Neural progenitor cell (in vitro differentiated cells): ENCODE measurements around the gene CAPN14. TPM values are rescaled to one million over a fixed set of nuclear protein-coding genes. Genes with fewer than 3 reads are reported as not detected.

ENCODE experiments used
- DNase-seq: peaks from one replicate; pipeline ENCODE4 v3.0.0-alpha.2; 2016; ENCODE audit warnings: low spot score
- H2AFZ ChIP-seq: fragments of 200-600 bp; sonication (generic); replicated peaks from 2 replicates; pipeline ENCODE4 v1.6.1; 2016; ENCODE audit warnings: antibody characterized with exemption
- H3F3A ChIP-seq: fragments of 200-600 bp; sonication (generic); 2 replicates; pipeline ENCODE4 v1.6.1; 2016; ENCODE audit warnings: antibody characterized with exemption, low read depth
- H3K27ac ChIP-seq: fragments of 200-600 bp; sonication (generic); 2 replicates; pipeline ENCODE4 v1.5.1; 2016; ENCODE audit warnings: mild to moderate bottlenecking
- H3K27me3 ChIP-seq: fragments of 200-600 bp; sonication (generic); 2 replicates; pipeline ENCODE4 v1.6.1; 2016; ENCODE audit warnings: mild to moderate bottlenecking, moderate library complexity
- H3K36me3 ChIP-seq: fragments of 200-600 bp; sonication (generic); 2 replicates; pipeline ENCODE4 v1.5.1; 2016
- H3K4me1 ChIP-seq: fragments of 200-600 bp; sonication (generic); 2 replicates; pipeline ENCODE4 v1.6.1; 2016; ENCODE audit warnings: mixed run types
- H3K4me2 ChIP-seq: fragments of 200-600 bp; sonication (generic); 2 replicates; pipeline ENCODE4 v1.6.1; 2016
- H3K4me3 ChIP-seq: fragments of 200-600 bp; sonication (generic); 2 replicates; pipeline ENCODE4 v1.5.1; 2016
- H3K79me2 ChIP-seq: fragments of 200-600 bp; sonication (generic); 2 replicates; pipeline ENCODE4 v1.6.1; 2016; ENCODE audit warnings: low read depth
- H3K9ac ChIP-seq: fragments of 200-600 bp; sonication (generic); 2 replicates; pipeline ENCODE4 v1.6.1; 2016
- H3K9me3 ChIP-seq: fragments of 200-600 bp; sonication (generic); 2 replicates; pipeline ENCODE4 v1.5.1; 2016; ENCODE audit warnings: low read depth
- H4K20me1 ChIP-seq: fragments of 200-600 bp; sonication (generic); 2 replicates; pipeline ENCODE4 v1.6.1; 2016; ENCODE audit warnings: low read depth
- H3K27ac Mint-ChIP-seq: 3 replicates; pipeline ENCODE4 v1.8.0; 2021; ENCODE audit warnings: mixed read lengths
- H3K27me3 Mint-ChIP-seq: 2 replicates; pipeline ENCODE4 v1.8.0; 2022; ENCODE audit warnings: low read depth, mild to moderate bottlenecking, inconsistent platforms, moderate library complexity, mixed read lengths; ENCODE audit not compliant: insufficient read depth
- H3K36me3 Mint-ChIP-seq: 3 replicates; pipeline ENCODE4 v1.8.0; 2021; ENCODE audit warnings: mixed read lengths
- H3K4me1 Mint-ChIP-seq: 3 replicates; pipeline ENCODE4 v1.8.0; 2021; ENCODE audit warnings: mixed read lengths
- H3K4me3 Mint-ChIP-seq: 3 replicates; pipeline ENCODE4 v1.8.0; 2021; ENCODE audit warnings: mild to moderate bottlenecking, moderate library complexity, mixed read lengths
- H3K9me3 Mint-ChIP-seq: 3 replicates; pipeline ENCODE4 v1.8.0; 2020; ENCODE audit warnings: mixed read lengths
- EZH2 ChIP-seq: fragments of 200-600 bp; sonication (generic); IDR thresholded peaks from 2 replicates; pipeline ENCODE4 v1.6.1; 2017; ENCODE audit warnings: antibody characterized with exemption, mild to moderate bottlenecking, moderate library complexity
- EZH2phosphoT487 ChIP-seq: fragments of 200-600 bp; sonication (generic); IDR thresholded peaks from 2 replicates; pipeline ENCODE4 v1.6.1; 2017; ENCODE audit warnings: antibody characterized with exemption
- total RNA-seq: library from RNA; depleted of rRNA; stranded (reverse); fragments of >200 nt; gene quantifications from 2 replicates; pipeline ENCODE4 v1.2.3, GENCODE V29; 2015; ENCODE audit warnings: low replicate concordance
- TF ChIP-seq, protein P1 (sequence below): fragments of 200-600 bp; sonication (generic); IDR thresholded peaks from 2 replicates; pipeline ENCODE4 v1.5.1; 2017; ENCODE audit warnings: antibody characterized with exemption, mild to moderate bottlenecking

The CAPN14 gene
- total RNA-seq, 1 donor from 2014 or later: 0.04 TPM

DNA sequence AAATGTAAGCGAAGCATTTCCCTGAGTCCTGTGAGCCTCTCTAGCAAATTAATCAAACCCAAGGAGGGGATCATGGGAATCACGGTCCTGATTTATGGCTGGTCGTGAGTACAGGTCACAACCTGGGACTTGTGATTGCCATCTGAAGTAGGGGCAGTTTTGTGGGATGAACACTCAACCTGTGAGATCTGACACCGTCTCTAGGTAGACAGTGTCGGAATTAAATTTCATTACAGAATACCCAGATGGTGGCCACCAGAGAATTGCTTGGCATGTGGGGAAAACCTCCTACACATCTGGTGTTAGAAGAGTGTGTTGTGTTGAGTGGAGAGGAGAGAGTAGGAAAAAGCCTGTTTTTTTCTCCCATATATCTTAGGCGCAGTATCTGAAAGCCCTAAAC, 12.5 kb downstream of the CAPN14 start:
- H3K4me1 ChIP-seq: peaks cover 15% of the 10 kb centered on the region
- H3K27me3 ChIP-seq: no peaks in the 10 kb centered on the region
- H3K36me3 ChIP-seq: no peaks in the 10 kb centered on the region
- no peak overlapping the region for H3K27ac Mint-ChIP-seq
- no peak overlapping the region for H3K27ac ChIP-seq
- no peak overlapping the region for H3K4me2 ChIP-seq
- H3K9me3 ChIP-seq: no peaks in the 10 kb centered on the region
- no peaks in the 10 kb centered on the region for H4K20me1 ChIP-seq
- H3K4me3 Mint-ChIP-seq: no peak overlapping the region
- H3K9ac ChIP-seq: no peak overlapping the region
- peaks cover 4% of the 10 kb centered on the region for H3K27me3 Mint-ChIP-seq
- H3F3A ChIP-seq: peaks cover 9% of the 10 kb centered on the region
- DNase-seq: no peak
- H3K4me1 Mint-ChIP-seq: peaks cover 7% of the 10 kb centered on the region
- H3K36me3 Mint-ChIP-seq: no peaks in the 10 kb centered on the region
- H3K9me3 Mint-ChIP-seq: no peaks in the 10 kb centered on the region
- no peaks in the 10 kb centered on the region for H3K79me2 ChIP-seq
- H3K4me3 ChIP-seq: no peak overlapping the region
- no peak overlapping the region for H2AFZ ChIP-seq
- TF ChIP-seq, protein P1, sequence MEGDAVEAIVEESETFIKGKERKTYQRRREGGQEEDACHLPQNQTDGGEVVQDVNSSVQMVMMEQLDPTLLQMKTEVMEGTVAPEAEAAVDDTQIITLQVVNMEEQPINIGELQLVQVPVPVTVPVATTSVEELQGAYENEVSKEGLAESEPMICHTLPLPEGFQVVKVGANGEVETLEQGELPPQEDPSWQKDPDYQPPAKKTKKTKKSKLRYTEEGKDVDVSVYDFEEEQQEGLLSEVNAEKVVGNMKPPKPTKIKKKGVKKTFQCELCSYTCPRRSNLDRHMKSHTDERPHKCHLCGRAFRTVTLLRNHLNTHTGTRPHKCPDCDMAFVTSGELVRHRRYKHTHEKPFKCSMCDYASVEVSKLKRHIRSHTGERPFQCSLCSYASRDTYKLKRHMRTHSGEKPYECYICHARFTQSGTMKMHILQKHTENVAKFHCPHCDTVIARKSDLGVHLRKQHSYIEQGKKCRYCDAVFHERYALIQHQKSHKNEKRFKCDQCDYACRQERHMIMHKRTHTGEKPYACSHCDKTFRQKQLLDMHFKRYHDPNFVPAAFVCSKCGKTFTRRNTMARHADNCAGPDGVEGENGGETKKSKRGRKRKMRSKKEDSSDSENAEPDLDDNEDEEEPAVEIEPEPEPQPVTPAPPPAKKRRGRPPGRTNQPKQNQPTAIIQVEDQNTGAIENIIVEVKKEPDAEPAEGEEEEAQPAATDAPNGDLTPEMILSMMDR: no peak
- TF ChIP-seq EZH2phosphoT487 (no peak), EZH2 (no peak)

DNA sequence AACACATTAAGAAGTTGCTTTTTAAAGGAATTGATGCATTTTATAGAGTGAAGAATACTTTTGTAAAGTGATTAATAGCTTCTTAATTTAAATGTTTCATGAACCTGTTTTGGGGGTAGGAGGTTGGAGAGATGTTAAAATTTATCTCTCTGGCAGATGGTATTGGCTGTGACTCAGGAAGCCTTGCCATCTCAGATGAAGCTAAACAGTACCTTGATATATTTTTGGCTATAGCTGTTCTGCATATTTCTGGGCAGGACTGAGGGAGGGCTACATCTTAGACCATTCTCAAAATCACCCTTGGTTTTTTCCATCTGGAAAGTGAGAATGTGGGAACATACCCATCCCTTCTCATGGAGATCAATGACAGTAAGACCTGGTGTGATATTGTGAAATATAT, 13.4 kb downstream of the CAPN14 start:
- H3K9me3 ChIP-seq: no peaks in the 10 kb centered on the region
- no peak overlapping the region for H3K4me2 ChIP-seq
- H4K20me1 ChIP-seq: no peaks in the 10 kb centered on the region
- Mint-ChIP-seq H3K36me3 (no peaks in the 10 kb centered on the region), H3K27ac (no peak overlapping the region), H3K4me3 (no peak overlapping the region), H3K27me3 (peaks cover 5% of the 10 kb centered on the region), H3K4me1 (peaks cover 7% of the 10 kb centered on the region), H3K9me3 (no peaks in the 10 kb centered on the region)
- H3K27me3 ChIP-seq: no peaks in the 10 kb centered on the region
- H3K9ac ChIP-seq: no peak overlapping the region
- H3K79me2 ChIP-seq: no peaks in the 10 kb centered on the region
- TF ChIP-seq EZH2phosphoT487 (no peak), EZH2 (no peak)
- TF ChIP-seq, protein P1: no peak
- H3K36me3 ChIP-seq: no peaks in the 10 kb centered on the region
- H3K4me3 ChIP-seq: no peak overlapping the region
- H2AFZ ChIP-seq: no peak overlapping the region
- no peak for DNase-seq
- no peak overlapping the region for H3K27ac ChIP-seq
- H3K4me1 ChIP-seq: peaks cover 15% of the 10 kb centered on the region
- H3F3A ChIP-seq: peaks cover 9% of the 10 kb centered on the region

DNA sequence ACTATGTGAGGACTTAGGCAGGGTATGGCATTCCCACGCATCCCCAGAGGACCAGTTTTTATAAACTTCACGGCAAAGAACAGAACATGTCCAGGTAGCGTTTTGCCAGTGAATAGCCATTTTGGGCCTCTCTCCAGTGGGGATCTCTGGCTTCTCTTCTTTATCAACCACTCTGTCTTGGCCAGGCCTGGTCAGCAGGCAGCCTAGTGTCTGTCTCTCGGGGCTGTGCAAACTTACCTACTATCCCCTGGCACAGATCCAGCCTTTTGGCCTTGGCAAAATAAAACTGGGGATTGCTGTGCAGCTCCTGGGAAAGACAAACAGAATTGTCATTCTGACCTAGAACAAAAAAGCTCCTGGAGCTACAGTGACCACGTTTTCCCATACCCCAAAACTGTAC, 14.5 kb downstream of the CAPN14 start:
- H3K4me3 Mint-ChIP-seq: no peak overlapping the region
- Histone ChIP-seq H3K27ac (no peak overlapping the region), H2AFZ (no peak overlapping the region), H3K4me1 (peaks cover 8% of the 10 kb centered on the region), H3K4me2 (no peak overlapping the region), H3K79me2 (no peaks in the 10 kb centered on the region), H3K9ac (no peak overlapping the region), H3K4me3 (no peak overlapping the region), H3K9me3 (no peaks in the 10 kb centered on the region), H3F3A (peaks cover 7% of the 10 kb centered on the region), H3K36me3 (no peaks in the 10 kb centered on the region), H4K20me1 (no peaks in the 10 kb centered on the region), H3K27me3 (no peaks in the 10 kb centered on the region)
- TF ChIP-seq, protein P1: no peak
- H3K27me3 Mint-ChIP-seq: peaks cover 5% of the 10 kb centered on the region
- DNase-seq: no peak
- no peaks in the 10 kb centered on the region for H3K9me3 Mint-ChIP-seq
- peaks cover 2% of the 10 kb centered on the region for H3K4me1 Mint-ChIP-seq
- H3K27ac Mint-ChIP-seq: no peak overlapping the region
- H3K36me3 Mint-ChIP-seq: no peaks in the 10 kb centered on the region

DNA sequence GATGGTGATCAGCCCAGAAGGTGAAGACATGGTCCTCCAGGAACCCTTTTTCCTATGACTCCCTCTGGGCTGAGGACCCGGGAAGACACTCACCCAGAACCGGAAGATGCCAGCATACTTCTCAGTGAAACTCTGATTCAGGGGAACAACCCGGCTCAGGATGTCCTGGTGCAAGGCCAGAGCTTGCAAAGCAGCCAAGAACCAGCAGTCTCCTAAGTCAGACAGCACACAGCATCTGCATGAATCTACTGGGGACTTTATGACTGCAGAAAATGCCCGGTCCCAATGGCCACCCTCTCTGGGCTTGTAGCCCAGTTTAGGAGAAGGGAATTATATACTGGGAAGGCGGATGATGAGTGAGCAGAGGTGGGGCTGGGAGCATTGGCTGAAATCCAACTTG, 15.3 kb downstream of the CAPN14 start:
- no peak for DNase-seq
- H3K4me1 ChIP-seq: peaks cover under 1% of the 10 kb centered on the region
- Mint-ChIP-seq H3K27me3 (peaks cover 4% of the 10 kb centered on the region), H3K4me3 (no peak overlapping the region), H3K27ac (no peak overlapping the region), H3K4me1 (no peaks in the 10 kb centered on the region), H3K36me3 (no peaks in the 10 kb centered on the region), H3K9me3 (no peaks in the 10 kb centered on the region)
- no peak overlapping the region for H2AFZ ChIP-seq
- no peaks in the 10 kb centered on the region for H3K27me3 ChIP-seq
- no peak overlapping the region for H3K27ac ChIP-seq
- H3K4me3 ChIP-seq: no peak overlapping the region
- no peak overlapping the region for H3K4me2 ChIP-seq
- H4K20me1 ChIP-seq: no peaks in the 10 kb centered on the region
- no peaks in the 10 kb centered on the region for H3K79me2 ChIP-seq
- no peak for TF ChIP-seq EZH2
- TF ChIP-seq, protein P1: no peak
- no peaks in the 10 kb centered on the region for H3K9me3 ChIP-seq
- no peaks in the 10 kb centered on the region for H3K36me3 ChIP-seq
- no peak overlapping the region for H3K9ac ChIP-seq
- no peaks in the 10 kb centered on the region for H3F3A ChIP-seq
